ENCODE data around the gene INSIG1.

DNA sequence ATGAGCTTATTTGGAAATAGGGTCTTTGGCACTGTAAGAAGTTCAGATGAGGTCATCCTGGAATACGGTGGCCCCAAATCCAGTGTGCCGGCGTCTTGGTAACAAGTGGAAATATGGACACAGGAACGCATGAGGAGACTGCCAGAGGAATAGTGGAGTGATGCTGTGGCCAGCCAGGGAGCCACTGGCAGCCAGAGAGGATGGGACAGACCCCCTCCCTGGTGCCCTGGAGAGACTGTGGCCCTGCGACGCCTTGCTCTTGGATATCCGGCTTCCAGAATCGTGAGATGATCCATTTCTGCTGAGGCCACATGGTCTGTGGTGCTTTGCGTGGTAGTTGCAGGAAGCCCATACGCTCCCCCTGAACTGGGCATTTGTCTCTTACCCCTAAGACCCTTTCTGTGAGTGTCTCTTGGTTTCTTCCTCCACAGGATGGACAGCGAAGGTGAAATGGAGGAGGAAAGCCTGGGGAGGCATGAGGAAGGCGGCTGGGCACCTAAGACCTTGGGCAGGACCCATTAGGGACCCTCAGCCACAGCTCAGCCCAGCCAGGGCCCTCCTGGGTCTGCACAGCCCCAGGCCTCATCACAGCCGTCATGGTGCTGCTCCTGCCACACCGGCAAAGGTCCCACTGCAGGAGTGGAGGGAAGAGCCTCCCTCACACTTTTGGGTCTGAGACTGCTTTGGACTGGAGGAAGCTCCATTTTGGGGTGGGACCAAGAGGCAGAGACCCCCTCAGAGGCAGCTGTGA lies 53.6 kb downstream of the INSIG1 start:
- TF ChIP-seq GATA2 (IDR thresholded peaks at IDR 0.05; ENCODE audit: insufficient read depth, insufficient read length, low read depth, low read length) (no peak), POLR2A (IDR thresholded peaks at IDR 0.05; ENCODE audit: low read depth, low read length) (no peak), EZH2 (IDR thresholded peaks at IDR 0.05; ENCODE audit: borderline replicate concordance, low read depth, low read length, severe bottlenecking) (no peak), POLR2AphosphoS5 (IDR thresholded peaks at IDR 0.05; ENCODE audit: insufficient read depth, low read depth, low read length) (no peak), FOS (IDR thresholded peaks at IDR 0.05; ENCODE audit: borderline replicate concordance, insufficient read depth, low read length) (no peak), JUN (IDR thresholded peaks at IDR 0.05; ENCODE audit: borderline replicate concordance, insufficient read depth, insufficient read length, low read depth) (no peak)
- TF ChIP-seq, protein P1, sequence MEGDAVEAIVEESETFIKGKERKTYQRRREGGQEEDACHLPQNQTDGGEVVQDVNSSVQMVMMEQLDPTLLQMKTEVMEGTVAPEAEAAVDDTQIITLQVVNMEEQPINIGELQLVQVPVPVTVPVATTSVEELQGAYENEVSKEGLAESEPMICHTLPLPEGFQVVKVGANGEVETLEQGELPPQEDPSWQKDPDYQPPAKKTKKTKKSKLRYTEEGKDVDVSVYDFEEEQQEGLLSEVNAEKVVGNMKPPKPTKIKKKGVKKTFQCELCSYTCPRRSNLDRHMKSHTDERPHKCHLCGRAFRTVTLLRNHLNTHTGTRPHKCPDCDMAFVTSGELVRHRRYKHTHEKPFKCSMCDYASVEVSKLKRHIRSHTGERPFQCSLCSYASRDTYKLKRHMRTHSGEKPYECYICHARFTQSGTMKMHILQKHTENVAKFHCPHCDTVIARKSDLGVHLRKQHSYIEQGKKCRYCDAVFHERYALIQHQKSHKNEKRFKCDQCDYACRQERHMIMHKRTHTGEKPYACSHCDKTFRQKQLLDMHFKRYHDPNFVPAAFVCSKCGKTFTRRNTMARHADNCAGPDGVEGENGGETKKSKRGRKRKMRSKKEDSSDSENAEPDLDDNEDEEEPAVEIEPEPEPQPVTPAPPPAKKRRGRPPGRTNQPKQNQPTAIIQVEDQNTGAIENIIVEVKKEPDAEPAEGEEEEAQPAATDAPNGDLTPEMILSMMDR (IDR thresholded peaks at IDR 0.05; ENCODE audit: extremely low read depth in 1 of 2, insufficient read depth in 1 of 2, low read depth in 1 of 2, low read length in 2 of 2): no peak
- TF ChIP-seq, protein P2, sequence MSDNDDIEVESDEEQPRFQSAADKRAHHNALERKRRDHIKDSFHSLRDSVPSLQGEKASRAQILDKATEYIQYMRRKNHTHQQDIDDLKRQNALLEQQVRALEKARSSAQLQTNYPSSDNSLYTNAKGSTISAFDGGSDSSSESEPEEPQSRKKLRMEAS (IDR thresholded peaks at IDR 0.05; ENCODE audit: insufficient read depth, insufficient read length): no peak
